Mesenchymal stem cell (in vitro differentiated cells and primary cell): ENCODE measurements around the gene CHST3.

Experiments used
- DNase-seq: peaks from one replicate; pipeline ENCODE4 v3.0.0-alpha.2; 2013
- H2AFZ ChIP-seq: one replicate; pipeline ENCODE4 v1.6.1; 2013; ENCODE audit warnings: low read depth, mild to moderate bottlenecking, control low read depth, inconsistent platforms, low read length, moderate library complexity
- H2AK5ac ChIP-seq: 2 replicates; pipeline ENCODE4 v1.6.1; 2013; ENCODE audit warnings: low read length, moderate library complexity, mild to moderate bottlenecking, inconsistent platforms; ENCODE audit not compliant: severe bottlenecking
- H2BK120ac ChIP-seq: one replicate; pipeline ENCODE4 v1.6.1; 2013; ENCODE audit warnings: low read depth, mild to moderate bottlenecking, inconsistent platforms, low read length, moderate library complexity
- H2BK12ac ChIP-seq, 2 experiments: one replicate each; pipeline ENCODE4 v1.6.1; 2013; ENCODE audit warnings: inconsistent platforms in 2 of 2, low read length in 2 of 2, mild to moderate bottlenecking in 2 of 2, moderate library complexity in 2 of 2, control low read depth in 1 of 2
- H2BK15ac ChIP-seq: one replicate; pipeline ENCODE4 v1.6.1; 2013; ENCODE audit warnings: mild to moderate bottlenecking, low read depth, inconsistent platforms; ENCODE audit not compliant: poor library complexity, severe bottlenecking
- H2BK5ac ChIP-seq: 2 replicates; pipeline ENCODE4 v1.6.1; 2013; ENCODE audit warnings: low read depth, mild to moderate bottlenecking, low read length, control low read depth, inconsistent platforms; ENCODE audit not compliant: poor library complexity, severe bottlenecking
- H3K14ac ChIP-seq, 2 experiments: one replicate each; pipeline ENCODE4 v1.6.1; 2013; ENCODE audit warnings: inconsistent platforms in 2 of 2, low read length in 2 of 2, control low read depth in 1 of 2, mild to moderate bottlenecking in 1 of 2, moderate library complexity in 1 of 2
- H3K18ac ChIP-seq, 2 experiments: one replicate each; pipeline ENCODE4 v1.6.1; 2013; ENCODE audit warnings: inconsistent platforms in 2 of 2, low read length in 2 of 2, control low read depth in 1 of 2, low read depth in 1 of 2, mild to moderate bottlenecking in 1 of 2
- H3K23ac ChIP-seq, 2 experiments: one replicate each; pipeline ENCODE4 v1.6.1; 2013; ENCODE audit warnings: inconsistent platforms in 2 of 2, low read length in 2 of 2, mild to moderate bottlenecking in 2 of 2, moderate library complexity in 2 of 2, control low read depth in 1 of 2
- H3K27ac ChIP-seq: 2 replicates; pipeline ENCODE4 v1.5.1; 2013; ENCODE audit warnings: mild to moderate bottlenecking, moderate library complexity, low read length, control low read depth, inconsistent platforms; ENCODE audit not compliant: poor library complexity, severe bottlenecking
- H3K27me3 ChIP-seq, 2 experiments: 2 replicates each; pipeline versions ENCODE4 v1.6.1 to v1.7.0; 2013; ENCODE audit warnings: low read length in 2 of 2, mild to moderate bottlenecking in 2 of 2, moderate library complexity in 2 of 2, control low read depth in 1 of 2, inconsistent platforms in 1 of 2; ENCODE audit not compliant: control insufficient read depth in 1 of 2, insufficient read depth in 1 of 2
- H3K36me3 ChIP-seq, 2 experiments: 2 replicates each; pipeline versions ENCODE4 v1.6.1 to v1.7.0; 2013; ENCODE audit warnings: low read length in 2 of 2, control low read depth in 1 of 2, inconsistent platforms in 1 of 2, low read depth in 1 of 2, mild to moderate bottlenecking in 1 of 2; ENCODE audit not compliant: insufficient read depth in 2 of 2, control insufficient read depth in 1 of 2
- H3K4ac ChIP-seq, 2 experiments: one replicate each; pipeline ENCODE4 v1.6.1; 2013; ENCODE audit warnings: inconsistent platforms in 2 of 2, low read length in 2 of 2, mild to moderate bottlenecking in 2 of 2, moderate library complexity in 2 of 2, control low read depth in 1 of 2, low read depth in 1 of 2
- H3K4me1 ChIP-seq: 2 replicates; pipeline ENCODE4 v1.6.1; 2013; ENCODE audit warnings: low read depth, low read length, control low read depth; ENCODE audit not compliant: control insufficient read depth, insufficient read depth
- H3K4me2 ChIP-seq: 2 replicates; pipeline ENCODE4 v1.6.1; 2013; ENCODE audit warnings: low read length, mild to moderate bottlenecking, inconsistent platforms; ENCODE audit not compliant: poor library complexity, severe bottlenecking
- H3K4me3 ChIP-seq, 2 experiments: 2 replicates each; pipeline versions ENCODE4 v1.5.1 to v1.7.0; 2013; ENCODE audit warnings: low read length in 2 of 2, mild to moderate bottlenecking in 2 of 2, control low read depth in 1 of 2, low read depth in 1 of 2; ENCODE audit not compliant: insufficient read depth in 1 of 2
- H3K79me1 ChIP-seq: replicated peaks from 2 replicates; pipeline ENCODE4 v1.6.1; 2013; ENCODE audit warnings: mild to moderate bottlenecking, control low read depth, low read length, inconsistent platforms; ENCODE audit not compliant: poor library complexity, severe bottlenecking
- H3K9ac ChIP-seq: 2 replicates; pipeline ENCODE4 v1.7.0; 2013; ENCODE audit warnings: mild to moderate bottlenecking, low read length, moderate library complexity
- H3K9me3 ChIP-seq: 2 replicates; pipeline ENCODE4 v1.7.0; 2013; ENCODE audit warnings: mild to moderate bottlenecking, low read length; ENCODE audit not compliant: control insufficient read depth
- H4K8ac ChIP-seq: one replicate; pipeline ENCODE4 v1.6.1; 2013; ENCODE audit warnings: inconsistent platforms, mild to moderate bottlenecking, low read length, moderate library complexity
- H4K91ac ChIP-seq: one replicate; pipeline ENCODE4 v1.6.1; 2013; ENCODE audit warnings: mild to moderate bottlenecking, low read length, inconsistent platforms
- WGBS: methylation state at CpG from one replicate; pipeline ENCODE4 v1.1.7; 2013; ENCODE audit warnings: mixed read lengths; 5-methylcytosine and 5-hydroxymethylcytosine counted together

Gene CHST3

GRCh38 chr10:72002354-72003295 lies 38.4 kb downstream of the CHST3 start:
- Histone ChIP-seq H2AK5ac (no peak overlapping the region), H2AFZ (no peak overlapping the region), H3K4me3 (no peak overlapping the region), H2BK15ac (no peak overlapping the region), H3K9ac (no peak overlapping the region), H3K27me3 (no peaks in the 10 kb centered on the region), H3K4ac (no peak overlapping the region), H3K4me1 (peaks cover 33% of the 10 kb centered on the region), H2BK5ac (no peak overlapping the region), H3K79me1 (peaks cover 37% of the 10 kb centered on the region), H3K36me3 (peaks cover 13 to 25% of the 10 kb centered on the region in 2 experiments), H3K4me2 (no peak overlapping the region), H3K9me3 (no peaks in the 10 kb centered on the region), H4K91ac (peak overlapping the region; percentile 28), H2BK120ac (no peak overlapping the region), H3K18ac (no peak overlapping the region), H3K27ac (no peak overlapping the region), H4K8ac (no peak overlapping the region), H3K23ac (no peak overlapping the region), H2BK12ac (peak overlapping the region in 1 of 2 experiments; percentile 33), H3K14ac (no peak overlapping the region)
- 77% methylated on average over 7 of the region's 8 CpGs for WGBS
- no peak for DNase-seq

GRCh38 chr10:72006026-72006425 lies 41.8 kb downstream of the CHST3 start:
- H3K18ac ChIP-seq: no peak overlapping the region
- H3K9ac ChIP-seq: no peak overlapping the region
- H2BK5ac ChIP-seq: no peak overlapping the region
- H3K4me1 ChIP-seq: peaks cover 23% of the 10 kb centered on the region
- no peak overlapping the region for H4K8ac ChIP-seq
- no peak overlapping the region for H2BK15ac ChIP-seq
- H3K27me3 ChIP-seq: no peaks in the 10 kb centered on the region
- H3K36me3 ChIP-seq: peaks cover 25 to 41% of the 10 kb centered on the region in 2 experiments
- H2BK12ac ChIP-seq: no peak overlapping the region
- H4K91ac ChIP-seq: no peak overlapping the region
- no peak overlapping the region for H3K4ac ChIP-seq
- no peak overlapping the region for H3K14ac ChIP-seq
- H2AK5ac ChIP-seq: no peak overlapping the region
- peaks cover 32% of the 10 kb centered on the region for H3K79me1 ChIP-seq
- H3K4me2 ChIP-seq: no peak overlapping the region
- no peak overlapping the region for H2AFZ ChIP-seq
- no peak overlapping the region for H2BK120ac ChIP-seq
- H3K4me3 ChIP-seq: no peak overlapping the region
- no peak for DNase-seq
- no peaks in the 10 kb centered on the region for H3K9me3 ChIP-seq
- H3K23ac ChIP-seq: no peak overlapping the region
- WGBS: 92% methylated on average over 3 of the region's 3 CpGs
- H3K27ac ChIP-seq: no peak overlapping the region

GRCh38 chr10:72007246-72007892 lies 43.2 kb downstream of the CHST3 start:
- Histone ChIP-seq H3K27ac (no peak overlapping the region), H4K91ac (peak overlapping the region; percentile 89), H2AFZ (no peak overlapping the region), H2BK12ac (peak overlapping the region; percentile 11 to 42), H3K27me3 (no peaks in the 10 kb centered on the region), H3K23ac (no peak overlapping the region), H3K4ac (no peak overlapping the region), H3K14ac (no peak overlapping the region), H2BK120ac (no peak overlapping the region), H2BK5ac (no peak overlapping the region), H3K9me3 (no peaks in the 10 kb centered on the region), H3K9ac (peak overlapping the region; percentile 49), H3K4me1 (peaks cover 20% of the 10 kb centered on the region), H2AK5ac (no peak overlapping the region), H3K79me1 (peaks cover 25% of the 10 kb centered on the region), H3K4me3 (peak overlapping the region in 1 of 2 experiments; percentile 37), H4K8ac (no peak overlapping the region), H2BK15ac (peak overlapping the region; percentile 50), H3K36me3 (peaks cover 32 to 54% of the 10 kb centered on the region in 2 experiments), H3K18ac (peak overlapping the region in 1 of 2 experiments; percentile 95), H3K4me2 (no peak overlapping the region)
- WGBS: 97% methylated on average over 58 of the region's 59 CpGs
- DNase-seq: no peak
